GM12892 (cell line): ENCODE measurements around the gene PCED1B.

ENCODE experiments used
- DNase-seq: peaks from one replicate; pipeline ENCODE4 v3.0.0; 2011; ENCODE audit not compliant: insufficient read length
- FAIRE-seq: peaks from 2 replicates; lab custom pipeline; 2011; peaks lifted over from hg19 to GRCh38; lab: Jason Lieb, UNC
- POLR2A ChIP-seq: IDR thresholded peaks from 2 replicates; pipeline ENCODE4 v1.6.1; 2011; ENCODE audit warnings: low read depth, low read length, control low read depth
- POLR2AphosphoS5 ChIP-seq: IDR thresholded peaks from 2 replicates; pipeline ENCODE4 v1.6.1; 2011; ENCODE audit warnings: low read depth, low read length, control low read depth
- TAF1 ChIP-seq: IDR thresholded peaks from 2 replicates; pipeline ENCODE4 v1.6.1; 2011; ENCODE audit warnings: low read depth, mild to moderate bottlenecking, control low read depth, low read length, borderline replicate concordance

PCED1B gene

GRCh38 chr12:47245623-47246022, 166.2 kb downstream of the PCED1B start:
- FAIRE-seq (no peak), DNase-seq (no peak)
- TF ChIP-seq POLR2AphosphoS5, result no peak
- TF ChIP-seq TAF1, result no peak
- no peak for TF ChIP-seq POLR2A

- TF ChIP-seq POLR2AphosphoS5 (no peak), POLR2A (no peak), TAF1 (no peak)
- no peak for DNase-seq
- FAIRE-seq, result no peak
Observed at GRCh38 chr12:47247418-47247817, 168.0 kb downstream of the PCED1B start.

GRCh38 chr12:47249082-47249481, 169.7 kb downstream of the PCED1B start:
- FAIRE-seq (no peak), DNase-seq (no peak)
- no peak for TF ChIP-seq POLR2AphosphoS5
- no peak for TF ChIP-seq TAF1
- TF ChIP-seq POLR2A, result no peak

GRCh38 chr12:47249719-47250357, 170.4 kb downstream of the PCED1B start:
- no peak for TF ChIP-seq POLR2A
- DNase-seq (no peak), FAIRE-seq (no peak)

GRCh38 chr12:47251919-47252318, 172.5 kb downstream of the PCED1B start:
- TF ChIP-seq POLR2A (no peak), POLR2AphosphoS5 (no peak), TAF1 (no peak)
- DNase-seq, result no peak
- no peak for FAIRE-seq

- FAIRE-seq (no peak), DNase-seq (no peak)
- TF ChIP-seq POLR2A (no peak), TAF1 (no peak), POLR2AphosphoS5 (no peak)
Observed at GRCh38 chr12:47264951-47265350, 185.5 kb downstream of the PCED1B start.

GRCh38 chr12:47265391-47265790, 186.0 kb downstream of the PCED1B start:
- TF ChIP-seq POLR2A, result no peak
- TF ChIP-seq TAF1, result no peak
- TF ChIP-seq POLR2AphosphoS5, result no peak
- FAIRE-seq (no peak), DNase-seq (no peak)

GRCh38 chr12:47267571-47267970, 188.2 kb downstream of the PCED1B start:
- TF ChIP-seq TAF1 (no peak), POLR2A (no peak), POLR2AphosphoS5 (no peak)
- DNase-seq (no peak), FAIRE-seq (no peak)

GRCh38 chr12:47268501-47269454, 189.4 kb downstream of the PCED1B start:
- TF ChIP-seq POLR2A (no peak), TAF1 (no peak), POLR2AphosphoS5 (no peak)
- FAIRE-seq, result no peak
- no peak for DNase-seq

- FAIRE-seq, result no peak
- TF ChIP-seq POLR2A (no peak), POLR2AphosphoS5 (no peak), TAF1 (no peak)
- DNase-seq, result no peak
Observed at GRCh38 chr12:47269916-47270315, 190.5 kb downstream of the PCED1B start.

GRCh38 chr12:47270782-47271664, 191.6 kb downstream of the PCED1B start:
- TF ChIP-seq POLR2A, result no peak
- no peak for TF ChIP-seq TAF1
- TF ChIP-seq POLR2AphosphoS5, result no peak
- FAIRE-seq, result no peak
- no peak for DNase-seq
